ENCODE measurements around the gene CDK2. TPM values are rescaled to one million over a fixed set of nuclear protein-coding genes. Genes with fewer than 3 reads are reported as not detected.
"Not testable (repeated sequence)": the region's sequence is repeated elsewhere in the genome, so short reads cannot be mapped to it uniquely, and the experiment has no call there.

CDK2 gene
- 10 to 100 TPM; 60.8 to 69.8 TPM for total RNA-seq
- polyA plus RNA-seq (2013, experiment 1 of 2), result 98.5 TPM
- polyA plus RNA-seq (2013, experiment 2 of 2), result 97.2 TPM
- long read RNA-seq, experiment 1, transcript CDK2-201 (7 exons, 2,296 nt), result major isoform, 8 of 15 reads
- long read RNA-seq, experiment 1, partial matches to known transcripts, result 6 of 15 reads
- long read RNA-seq, experiment 1, other reads (novel, unspliced or antisense), result 0 of 15 reads
- long read RNA-seq, experiment 2, transcript CDK2-201 (7 exons, 2,296 nt), result major isoform, 91 of 109 reads
- long read RNA-seq, experiment 2, transcript CDK2-208 (6 exons, 2,598 nt), result minor isoform, 5 of 109 reads
- long read RNA-seq, experiment 2, partial matches to known transcripts, result 5 of 109 reads
- long read RNA-seq, experiment 2, other reads (novel, unspliced or antisense), result 3 of 109 reads
- long read RNA-seq, experiment 3, transcript CDK2-208 (6 exons, 2,598 nt), result minor isoform, 6 of 146 reads
- long read RNA-seq, experiment 3, transcript CDK2-201 (7 exons, 2,296 nt), result major isoform, 128 of 146 reads
- long read RNA-seq, experiment 3, partial matches to known transcripts, result 2 of 146 reads
- long read RNA-seq, experiment 3, other reads (novel, unspliced or antisense), result 5 of 146 reads
- long read RNA-seq, experiment 4, transcript CDK2-201 (7 exons, 2,296 nt), result major isoform, 20 of 22 reads
- long read RNA-seq, experiment 4, partial matches to known transcripts, result 0 of 22 reads
- long read RNA-seq, experiment 4, other reads (novel, unspliced or antisense), result 1 of 22 reads

GRCh38 chr12:55966408-55967281 is at the start of gene CDK2:
Gene CDK2, plus strand, starts transcription at chr12:55966830. Its CDS starts 179 bp downstream, at chr12:55967009.
- Histone ChIP-seq H3K4me1 (ENCODE audit: control insufficient read depth, insufficient read depth, low read length) (peaks cover 10% of the 10 kb centered on the region), H3K36me3 (ENCODE audit: control insufficient read depth, insufficient read depth, low read length) (peaks cover 31% of the 10 kb centered on the region), H3K9ac (ENCODE audit: extremely low read depth, low read length, poor library complexity, severe bottlenecking) (peak within 1 kb of the TSS; percentile 81), H3K27ac (ENCODE audit: low read depth, low read length) (peak within 1 kb of the TSS; percentile 79), H3K4me3 (ENCODE audit: low read length) (peak within 1 kb of the TSS; percentile 93), H3K27me3 (ENCODE audit: control insufficient read depth, insufficient read depth, low read length, poor library complexity, severe bottlenecking) (no peaks in the 10 kb centered on the region), H3K9me3 (ENCODE audit: control insufficient read depth, low read length) (no peaks in the 10 kb centered on the region)
- Mint-ChIP-seq H3K4me1 (peaks cover 29% of the 10 kb centered on the region), H3K4me3 (peak within 1 kb of the TSS; percentile 98), H3K27me3 (ENCODE audit: insufficient read depth) (no peaks in the 10 kb centered on the region), H3K9me3 (no peaks in the 10 kb centered on the region), H3K27ac (peak within 1 kb of the TSS; percentile 95), H3K36me3 (ENCODE audit: low read depth) (peaks cover 18% of the 10 kb centered on the region)
- TF ChIP-seq CTCF (conservative IDR thresholded peaks at IDR 0.05), result no peak
- 1 to 3% methylated on average over 15 to 43 of the region's 45 CpGs for WGBS, 2 experiments (ENCODE audit: insufficient coverage in 1 of 2, insufficient read length in 1 of 2)
- DNase-seq, result peak; percentile 99

GRCh38 chr12:55919032-55919431 is 47.6 kb upstream of the CDK2 start:
- peaks cover 67% of the 10 kb centered on the region for H3K36me3 ChIP-seq (ENCODE audit: control insufficient read depth, insufficient read depth, low read length)
- peaks cover 57% of the 10 kb centered on the region for H3K36me3 Mint-ChIP-seq (ENCODE audit: low read depth)
- 80 to 97% methylated on average over 1 to 3 of the region's 3 CpGs for WGBS, 2 experiments (ENCODE audit: insufficient coverage in 1 of 2, insufficient read length in 1 of 2)
- H3K27ac ChIP-seq (ENCODE audit: low read depth, low read length); H3K9me3 ChIP-seq (ENCODE audit: control insufficient read depth, low read length); H3K27ac Mint-ChIP-seq; H3K4me3 ChIP-seq (ENCODE audit: low read length); H3K4me1 ChIP-seq (ENCODE audit: control insufficient read depth, insufficient read depth, low read length); H3K9ac ChIP-seq (ENCODE audit: extremely low read depth, low read length, poor library complexity, severe bottlenecking); H3K27me3 Mint-ChIP-seq (ENCODE audit: insufficient read depth); H3K27me3 ChIP-seq (ENCODE audit: control insufficient read depth, insufficient read depth, low read length, poor library complexity, severe bottlenecking); H3K9me3 Mint-ChIP-seq; H3K4me1 Mint-ChIP-seq; H3K4me3 Mint-ChIP-seq; DNase-seq: not testable (repeated sequence)

- no peak for TF ChIP-seq CTCF (conservative IDR thresholded peaks at IDR 0.05)
- Histone ChIP-seq H3K4me1 (ENCODE audit: control insufficient read depth, insufficient read depth, low read length) (peaks cover 4% of the 10 kb centered on the region), H3K4me3 (ENCODE audit: low read length) (no peak overlapping the region), H3K9me3 (ENCODE audit: control insufficient read depth, low read length) (no peaks in the 10 kb centered on the region), H3K27me3 (ENCODE audit: control insufficient read depth, insufficient read depth, low read length, poor library complexity, severe bottlenecking) (no peaks in the 10 kb centered on the region), H3K27ac (ENCODE audit: low read depth, low read length) (no peak overlapping the region), H3K36me3 (ENCODE audit: control insufficient read depth, insufficient read depth, low read length) (peaks cover 61% of the 10 kb centered on the region), H3K9ac (ENCODE audit: extremely low read depth, low read length, poor library complexity, severe bottlenecking) (no peak overlapping the region)
- DNase-seq, result no peak
- peaks cover 48% of the 10 kb centered on the region for H3K36me3 Mint-ChIP-seq (ENCODE audit: low read depth)
- WGBS, 2 experiments (ENCODE audit: insufficient coverage in 1 of 2, insufficient read length in 1 of 2), result 97 to 100% methylated on average over 2 to 3 of the region's 3 CpGs
- H3K27me3 Mint-ChIP-seq (ENCODE audit: insufficient read depth), result no peaks in the 10 kb centered on the region
- H3K27ac Mint-ChIP-seq, result no peak overlapping the region
- no peaks in the 10 kb centered on the region for H3K9me3 Mint-ChIP-seq
- peaks cover 15% of the 10 kb centered on the region for H3K4me1 Mint-ChIP-seq
- H3K4me3 Mint-ChIP-seq, result no peak overlapping the region
Measured at GRCh38 chr12:55922126-55922525, 44.5 kb upstream of the CDK2 start.

GRCh38 chr12:55923648-55924047 is 43.0 kb upstream of the CDK2 start:
- not testable (repeated sequence) for H3K4me3 Mint-ChIP-seq; H3K4me1 ChIP-seq (ENCODE audit: control insufficient read depth, insufficient read depth, low read length); H3K9me3 Mint-ChIP-seq; H3K27me3 Mint-ChIP-seq (ENCODE audit: insufficient read depth); H3K27ac ChIP-seq (ENCODE audit: low read depth, low read length); H3K27me3 ChIP-seq (ENCODE audit: control insufficient read depth, insufficient read depth, low read length, poor library complexity, severe bottlenecking); DNase-seq; H3K27ac Mint-ChIP-seq; H3K9ac ChIP-seq (ENCODE audit: extremely low read depth, low read length, poor library complexity, severe bottlenecking); H3K4me3 ChIP-seq (ENCODE audit: low read length); H3K9me3 ChIP-seq (ENCODE audit: control insufficient read depth, low read length)
- peaks cover 61% of the 10 kb centered on the region for H3K36me3 ChIP-seq (ENCODE audit: control insufficient read depth, insufficient read depth, low read length)
- Mint-ChIP-seq H3K4me1 (peaks cover 15% of the 10 kb centered on the region), H3K36me3 (ENCODE audit: low read depth) (peaks cover 40% of the 10 kb centered on the region)
- 84 to 96% methylated on average over 6 to 8 of the region's 9 CpGs for WGBS, 2 experiments (ENCODE audit: insufficient coverage in 1 of 2, insufficient read length in 1 of 2)

Data from endodermal cell (in vitro differentiated cells).